Astrocyte of the spinal cord (primary cell): ENCODE data around the gene ERBB3.
"Not testable (repeated sequence)": the region's sequence is repeated elsewhere in the genome, so short reads cannot be mapped to it uniquely, and the experiment has no call there.

ENCODE experiments used
- DNase-seq: peaks from one replicate; pipeline ENCODE4 v3.0.0; 2011; ENCODE audit warnings: low read depth, low spot score
- H3K4me3 ChIP-seq: 2 replicates; pipeline ENCODE4 v1.5.1; 2011; ENCODE audit warnings: low read depth, mild to moderate bottlenecking, low read length, moderate library complexity
- CTCF ChIP-seq: IDR thresholded peaks from 2 replicates; pipeline ENCODE4 v1.5.1; 2012; ENCODE audit warnings: low read depth, mild to moderate bottlenecking, low read length, inconsistent platforms
- in situ Hi-C: cut with HindIII; loops from 2 replicates; pipeline ENCODE4 v1.10.0; 2017; ENCODE audit warnings: low sequenced_read_pairs

Gene ERBB3

GRCh38 chr12:56110571-56110970 lies 30.6 kb downstream of the ERBB3 start:
- no peak overlapping the region for H3K4me3 ChIP-seq
- TF ChIP-seq CTCF, result no peak
- no peak for DNase-seq
- in situ Hi-C loops, result no loop called here

DNA sequence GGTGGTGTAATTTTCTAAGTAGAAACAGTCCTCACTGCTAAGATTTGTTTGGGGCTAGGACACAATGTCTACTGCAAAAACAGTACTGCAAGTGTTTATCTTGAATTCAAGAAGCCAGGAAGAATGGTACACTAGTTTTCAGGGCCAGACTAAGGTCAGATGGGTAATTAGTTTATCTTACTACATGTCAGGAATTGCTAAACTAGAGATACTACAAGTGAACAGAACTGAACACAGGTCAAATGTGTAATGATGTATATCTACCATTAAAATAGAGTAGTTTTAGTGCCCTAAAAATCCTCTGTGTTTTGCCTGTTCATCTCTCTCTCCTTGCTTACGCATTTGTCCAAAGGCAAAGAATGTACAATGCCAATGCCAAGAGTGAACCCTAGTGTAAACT lies 34.1 kb downstream of the ERBB3 start:
- in situ Hi-C loops, result no loop called here
- no peak overlapping the region for H3K4me3 ChIP-seq
- TF ChIP-seq CTCF, result no peak
- no peak for DNase-seq

- H3K4me3 ChIP-seq, result peak overlapping the region; percentile 79
- TF ChIP-seq CTCF, result no peak
- in situ Hi-C loops, result no loop called here
- DNase-seq, result peak; percentile 29
These were observed 35.4 kb downstream of the ERBB3 start for GRCh38 chr12:56115329-56115728.

- DNase-seq, result peak; percentile 96
- H3K4me3 ChIP-seq, result peak within 1 kb of the TSS; percentile 79
- no peak for TF ChIP-seq CTCF
- in situ Hi-C loops, result no loop called here
These were observed 36.5 kb downstream of the ERBB3 start, which contains the start of gene RPL41 for GRCh38 chr12:56116267-56117081. Gene RPL41, plus strand, starts transcription at chr12:56116633.

DNA sequence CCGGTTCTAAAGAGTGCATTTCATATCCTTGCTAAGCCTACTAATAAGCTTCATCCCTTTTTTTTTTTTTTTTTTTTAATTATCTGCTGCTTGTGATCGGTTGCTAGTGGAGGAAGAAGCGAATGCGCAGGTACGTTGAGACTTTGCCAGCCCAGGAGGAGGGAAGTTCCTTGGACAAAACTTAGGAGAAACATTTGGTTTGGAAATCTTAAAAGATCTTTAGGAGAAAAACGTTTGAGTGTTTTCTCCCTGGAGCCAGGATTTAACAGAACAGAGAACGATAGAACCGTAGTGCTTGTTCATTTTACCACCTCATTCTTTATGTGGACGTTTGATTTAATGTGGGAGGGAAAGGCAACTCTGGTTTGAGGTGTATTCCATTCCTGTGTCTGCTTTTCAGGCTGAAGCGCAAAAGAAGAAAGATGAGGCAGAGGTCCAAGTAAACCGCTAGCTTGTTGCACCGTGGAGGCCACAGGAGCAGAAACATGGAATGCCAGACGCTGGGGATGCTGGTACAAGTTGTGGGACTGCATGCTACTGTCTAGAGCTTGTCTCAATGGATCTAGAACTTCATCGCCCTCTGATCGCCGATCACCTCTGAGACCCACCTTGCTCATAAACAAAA lies 37.2 kb downstream of the ERBB3 start:
- in situ Hi-C loops, DNase-seq: not testable (repeated sequence)
- H3K4me3 ChIP-seq, result peak overlapping the region; percentile 84

GRCh38 chr12:56117778-56118687 lies 38.1 kb downstream of the ERBB3 start, which contains the start of gene ZC3H10:
Gene ZC3H10, plus strand, starts transcription at chr12:56118266. Its CDS starts 2,297 bp downstream, at chr12:56120563.
- H3K4me3 ChIP-seq, result peak within 1 kb of the TSS; percentile 84
- peak; percentile 67 for TF ChIP-seq CTCF
- in situ Hi-C loops, result no loop called here
- peak; percentile 100 for DNase-seq
